Effector CD8-positive, alpha-beta T cell (primary cell): Measurements from ENCODE around the gene BBS9.
"Not testable (repeated sequence)": the region's sequence is repeated elsewhere in the genome, so short reads cannot be mapped to it uniquely, and the experiment has no call there.

ENCODE experiments used
- DNase-seq: peaks from one replicate; lab custom pipeline; 2025; lab: John Stamatoyannopoulos, UW

The BBS9 gene

DNA sequence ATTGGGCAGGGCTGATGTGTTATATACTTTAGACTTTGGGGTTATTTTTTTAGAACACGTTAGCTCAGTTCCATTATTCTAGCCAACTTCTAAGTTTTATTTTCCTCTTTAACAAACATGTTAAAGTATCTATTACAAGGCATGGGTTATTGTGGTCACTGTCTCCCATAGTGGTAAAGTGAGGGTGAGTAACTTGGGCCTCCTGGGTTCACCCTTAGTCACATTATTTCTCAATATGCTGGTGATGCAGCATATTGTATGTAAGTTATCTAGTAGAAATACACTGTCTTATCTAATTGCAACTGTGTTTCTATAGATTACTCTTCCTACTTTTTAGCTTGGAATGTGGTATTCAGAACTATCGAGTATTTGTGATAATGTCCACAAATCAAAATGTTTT is 65.9 kb downstream of the BBS9 start:
- no peak for DNase-seq

- no peak for DNase-seq
These were observed 66.9 kb downstream of the BBS9 start for GRCh38 chr7:33196221-33196620.

GRCh38 chr7:33200282-33200681 is 70.9 kb downstream of the BBS9 start:
- DNase-seq, result no peak

DNA sequence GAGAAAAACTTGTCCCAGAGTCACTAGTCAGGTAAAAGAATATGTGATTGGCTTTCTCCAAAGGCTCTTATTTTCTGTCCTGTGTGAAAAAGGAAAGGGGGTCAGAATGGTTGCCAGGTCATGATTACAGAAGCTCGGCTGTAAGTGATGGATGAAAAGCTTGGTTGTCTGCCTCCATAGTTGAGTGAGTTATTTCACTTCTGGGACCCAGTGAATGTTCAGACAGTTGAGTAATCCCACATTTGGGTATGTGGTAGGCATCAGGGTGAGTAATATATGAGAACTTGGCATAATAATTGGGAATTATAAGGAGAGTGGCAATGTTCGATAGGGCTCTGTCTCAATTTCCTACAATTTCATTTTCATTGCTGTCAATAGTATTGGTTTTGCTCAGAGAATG is 72.5 kb downstream of the BBS9 start:
- DNase-seq, result no peak

DNA sequence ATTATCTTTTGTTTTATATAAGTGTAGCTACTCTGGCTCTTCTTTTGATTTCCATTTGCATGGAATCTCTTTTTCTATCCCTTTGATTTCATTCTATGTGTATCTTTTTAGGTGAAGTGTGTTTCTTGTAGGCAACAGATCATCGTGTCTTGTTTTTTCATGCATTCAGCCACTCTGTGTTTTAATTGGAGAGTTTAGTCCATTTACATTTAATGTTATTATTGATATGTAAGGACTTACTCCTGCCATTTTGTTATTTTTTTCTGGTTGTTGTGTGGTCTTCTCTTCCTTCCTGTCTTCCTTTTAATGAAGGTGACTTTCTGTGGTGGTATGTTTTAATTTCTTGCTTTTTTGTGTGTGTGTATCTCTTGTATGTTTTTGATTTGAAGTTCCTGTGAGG is 81.6 kb downstream of the BBS9 start:
- no peak for DNase-seq

- DNase-seq, result no peak
These were observed 82.8 kb downstream of the BBS9 start for GRCh38 chr7:33212144-33212543.

- DNase-seq, result no peak
These were observed 86.6 kb downstream of the BBS9 start for GRCh38 chr7:33215992-33216391.

DNA sequence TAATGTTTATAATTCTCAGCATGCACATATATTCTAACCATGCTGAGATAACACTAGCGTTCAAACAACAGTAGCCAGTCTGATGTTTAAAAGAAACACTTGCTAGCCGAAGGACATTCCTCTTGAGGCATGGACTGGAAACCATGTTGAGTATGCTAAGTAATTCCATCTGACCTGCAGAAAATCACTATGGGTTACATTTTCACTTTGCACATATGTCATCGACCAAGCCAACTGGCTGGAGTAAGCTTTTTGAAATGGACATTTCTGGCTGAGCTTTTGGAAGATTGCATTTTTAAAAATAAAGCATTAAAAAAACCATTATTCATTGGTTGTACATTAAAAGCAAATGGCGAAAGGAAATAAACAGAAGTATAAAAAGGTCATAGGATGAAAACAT is 88.2 kb downstream of the BBS9 start:
- DNase-seq, result no peak

DNA sequence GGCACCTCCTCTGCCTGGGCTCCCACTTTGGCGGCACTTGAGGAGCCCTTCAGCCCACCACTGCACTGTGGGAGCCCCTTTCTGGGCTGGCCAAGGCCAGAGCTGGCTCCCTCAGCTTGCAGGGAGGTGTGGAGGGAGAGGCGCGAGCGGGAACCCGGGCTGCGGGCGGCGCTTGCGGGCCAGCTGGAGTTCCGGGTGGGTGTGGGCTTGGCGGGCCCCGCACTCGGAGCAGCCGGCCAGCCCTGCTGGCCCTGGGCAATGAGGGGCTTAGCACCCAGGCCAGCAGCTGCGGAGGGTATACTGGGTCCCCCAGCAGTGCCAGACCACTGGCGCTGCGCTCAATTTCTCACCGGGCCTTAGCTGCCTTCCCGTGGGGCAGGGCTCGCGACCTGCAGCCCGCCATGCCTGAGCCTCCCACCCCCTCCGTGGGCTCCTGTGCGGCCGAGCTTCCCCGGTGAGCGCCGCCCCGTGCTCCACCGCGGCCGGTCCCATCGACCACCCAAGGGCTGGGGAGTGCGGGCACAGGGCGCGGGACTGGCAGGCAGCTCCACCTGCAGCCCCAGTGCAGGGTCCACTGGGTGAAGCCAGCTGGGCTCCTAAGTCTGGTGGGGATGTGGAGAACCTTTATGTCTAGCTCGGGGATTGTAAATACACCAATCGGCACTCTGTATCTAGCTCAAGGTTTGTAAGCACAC is 89.6 kb downstream of the BBS9 start:
- not testable (repeated sequence) for DNase-seq

DNA sequence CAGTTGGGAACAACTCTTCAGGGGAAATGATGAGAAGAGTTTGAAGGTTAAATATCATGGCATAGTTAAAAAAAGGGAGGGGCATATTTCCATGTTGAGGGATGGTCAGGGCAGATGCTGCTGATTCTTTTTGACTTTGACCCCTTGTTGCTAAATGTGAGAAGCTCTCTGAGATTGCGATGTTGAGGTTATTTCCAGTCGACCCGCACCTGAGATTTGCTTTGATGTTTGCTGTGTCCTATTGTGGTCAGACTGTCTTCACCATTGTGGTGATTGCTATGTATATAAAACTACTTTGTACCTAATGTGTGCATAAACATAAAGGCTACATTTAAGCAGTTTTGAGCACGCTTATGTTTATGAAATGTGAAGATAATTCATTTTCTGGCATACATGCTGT is 90.9 kb downstream of the BBS9 start:
- no peak for DNase-seq

DNA sequence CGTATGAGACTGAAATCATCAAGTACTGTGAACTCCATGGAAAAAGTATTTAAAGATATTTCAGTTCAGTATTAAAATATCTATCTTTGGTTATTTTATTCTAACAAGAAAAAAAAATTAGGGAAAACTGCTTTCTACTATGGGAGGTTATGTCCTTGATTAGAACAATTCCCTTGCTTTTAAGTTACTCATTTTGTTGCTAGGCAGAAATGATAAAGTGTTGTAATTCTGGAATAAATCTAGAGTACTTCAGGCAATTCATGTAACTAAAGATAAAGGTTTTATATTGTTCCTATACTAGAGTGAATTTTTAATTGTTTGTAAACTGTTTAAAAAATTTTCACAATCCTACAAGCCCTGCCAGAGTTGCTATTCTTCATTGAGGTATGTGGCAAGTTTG is 92.0 kb downstream of the BBS9 start:
- no peak for DNase-seq

DNA sequence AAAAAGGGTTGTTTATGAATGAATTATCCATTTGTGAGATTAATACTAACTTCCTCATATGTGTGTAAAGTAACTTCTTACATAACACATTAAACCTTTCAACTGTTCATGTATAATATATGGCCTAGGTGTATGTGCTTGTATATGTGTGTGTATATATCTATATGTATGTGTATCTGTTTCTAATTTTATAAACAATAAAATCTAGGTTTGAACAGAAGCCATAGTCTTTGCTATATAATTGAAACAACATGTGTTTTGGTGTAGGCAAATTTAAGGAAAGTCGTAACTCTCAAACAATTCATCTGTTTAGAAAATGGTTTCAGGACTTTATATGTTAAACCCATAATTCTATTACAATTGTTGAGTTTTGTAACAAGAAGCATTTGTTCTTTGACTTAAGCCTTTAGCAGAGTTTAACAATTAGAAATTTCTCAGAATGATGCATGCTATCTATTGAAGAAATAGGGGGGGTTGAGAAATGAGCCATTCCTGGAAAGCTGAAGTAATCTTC is 103.3 kb downstream of the BBS9 start:
- DNase-seq, result no peak

DNA sequence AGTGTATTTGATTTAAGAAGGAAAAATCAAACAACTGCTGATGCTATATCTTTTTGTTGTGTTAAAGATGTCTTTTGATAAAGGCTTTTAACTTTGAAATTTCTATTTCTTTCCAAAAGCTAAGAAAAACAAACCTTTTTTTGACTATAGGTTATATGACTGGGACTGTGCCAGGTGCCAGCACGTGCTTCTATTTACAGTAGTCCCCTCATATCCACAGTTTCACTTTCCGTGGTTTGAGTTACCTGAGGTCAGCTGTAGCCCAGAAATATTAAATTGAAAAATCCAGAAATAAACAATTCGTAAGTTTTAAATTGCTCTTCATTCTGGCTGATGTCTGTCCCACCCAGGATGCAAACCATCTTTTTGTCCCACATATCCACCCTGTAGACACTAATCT is 104.3 kb downstream of the BBS9 start:
- no peak for DNase-seq

- DNase-seq, result no peak
These were observed 107.7 kb downstream of the BBS9 start for GRCh38 chr7:33237036-33237435.

GRCh38 chr7:33243319-33243881 is 114.0 kb downstream of the BBS9 start:
- DNase-seq, result no peak

DNA sequence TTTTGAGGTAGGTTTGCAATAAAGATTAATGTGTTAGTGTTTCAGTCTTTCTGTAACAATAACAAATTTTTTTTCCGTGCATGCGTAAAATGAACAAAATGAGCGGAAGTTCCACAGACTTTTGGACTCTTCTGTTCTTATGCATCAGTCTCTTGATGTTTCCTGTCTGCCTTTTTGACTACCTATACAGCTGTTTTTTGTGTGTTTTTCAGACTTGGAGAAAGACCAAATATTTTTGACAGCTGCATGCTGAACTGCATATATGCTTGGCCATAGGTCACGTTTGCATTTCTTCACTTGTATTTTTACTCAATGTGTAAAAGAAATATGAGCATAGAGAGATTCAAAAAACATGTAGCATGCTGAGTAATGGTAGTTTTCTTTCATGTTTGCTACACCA is 119.3 kb downstream of the BBS9 start:
- DNase-seq, result no peak

DNA sequence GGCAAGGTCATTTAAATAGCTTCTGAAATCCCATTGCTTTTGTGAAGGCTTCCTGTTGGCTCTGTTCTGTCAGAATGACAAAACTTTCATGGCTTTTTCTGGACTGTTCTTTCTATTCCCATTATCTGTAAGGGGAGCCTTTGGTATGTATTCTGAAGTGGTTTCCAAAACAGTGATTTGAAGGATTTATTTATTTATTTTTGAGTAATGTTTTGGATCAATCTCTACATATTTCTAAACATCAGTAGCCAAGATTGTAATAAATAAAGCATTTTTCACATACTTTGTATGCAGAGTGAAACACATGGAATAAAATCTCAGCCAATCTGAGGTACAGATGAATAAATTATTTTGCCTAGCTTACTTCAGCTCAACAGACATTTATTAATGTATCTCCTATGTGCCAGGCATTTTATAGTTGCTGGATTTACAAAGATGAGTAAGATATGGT is 121.1 kb downstream of the BBS9 start:
- no peak for DNase-seq

GRCh38 chr7:33251301-33251700 is 121.9 kb downstream of the BBS9 start:
- no peak for DNase-seq

- DNase-seq, result no peak
These were observed 129.2 kb downstream of the BBS9 start for GRCh38 chr7:33258491-33258951.

DNA sequence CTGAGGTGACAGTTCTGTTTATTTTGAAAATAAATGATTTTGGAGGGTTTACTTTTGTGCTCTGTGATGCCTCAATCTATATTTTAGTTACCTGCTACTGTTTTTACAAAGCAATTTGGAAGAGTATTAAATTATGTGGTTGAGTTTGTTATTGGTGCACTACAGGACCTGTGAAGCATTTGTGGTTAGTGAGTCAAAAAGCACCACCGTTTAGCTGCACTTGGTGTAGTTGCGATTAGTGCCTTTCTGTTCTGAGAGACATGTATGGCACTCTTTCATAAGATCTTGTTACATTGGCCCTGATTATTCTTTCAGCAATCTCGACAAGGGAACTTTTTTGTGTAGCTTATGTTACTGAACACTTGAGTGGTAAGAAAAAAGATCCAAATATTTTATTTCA is 132.2 kb downstream of the BBS9 start:
- DNase-seq, result no peak

GRCh38 chr7:33262476-33262875 is 133.1 kb downstream of the BBS9 start:
- no peak for DNase-seq

DNA sequence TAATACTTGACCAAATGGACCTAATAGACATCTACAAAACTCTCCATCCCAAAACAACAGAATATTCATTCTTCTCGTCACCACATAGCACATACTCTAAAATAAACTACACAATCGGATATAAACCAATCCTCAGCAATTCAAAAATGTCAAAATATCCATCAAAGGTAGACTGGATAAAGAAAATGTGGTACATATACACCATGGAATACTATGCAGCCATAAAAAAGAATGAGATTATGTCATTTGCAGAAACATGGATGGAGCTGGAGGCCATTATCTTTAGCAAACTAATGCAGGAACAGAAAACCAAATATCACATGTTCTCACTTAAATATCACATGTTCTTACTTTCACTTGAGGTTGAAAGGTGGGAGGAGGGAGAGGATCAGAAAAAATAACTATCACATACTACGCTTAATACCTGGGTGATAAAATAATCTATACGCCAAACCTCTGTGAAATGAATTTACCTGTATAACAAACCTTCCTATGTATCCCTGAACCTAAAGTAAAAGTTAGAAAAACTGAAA is 142.5 kb downstream of the BBS9 start:
- not testable (repeated sequence) for DNase-seq

DNA sequence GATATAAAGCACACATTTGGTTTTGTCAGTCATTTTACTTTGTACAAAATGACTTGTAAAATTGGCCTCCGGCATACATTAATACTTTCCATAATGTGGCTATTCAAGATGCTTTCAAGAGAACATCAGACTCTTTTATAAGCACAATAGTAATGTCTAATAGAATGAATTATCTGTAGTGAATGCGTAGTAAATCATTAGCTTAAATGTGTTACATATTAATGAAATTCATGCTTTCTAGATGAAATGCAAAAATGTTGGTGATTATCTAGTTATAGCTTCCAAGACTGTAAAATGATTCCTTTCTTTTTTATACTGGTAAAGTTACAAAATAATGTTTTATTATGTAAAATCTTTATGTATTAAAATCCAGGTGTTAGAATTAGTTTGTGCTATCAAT is 144.0 kb downstream of the BBS9 start:
- no peak for DNase-seq
